ENCODE data around the gene ATP13A3.

The ATP13A3 gene

GRCh38 chr3:194384569-194385001, 102.2 kb downstream of the ATP13A3 start (continued):
- no peak for TF ChIP-seq POU6F1 (CRISPR knock-in tag; IDR thresholded peaks at IDR 0.05; ENCODE audit: borderline replicate concordance, low read depth)
- no peak for TF ChIP-seq ESRRG (CRISPR knock-in tag; IDR thresholded peaks at IDR 0.05)

DNA sequence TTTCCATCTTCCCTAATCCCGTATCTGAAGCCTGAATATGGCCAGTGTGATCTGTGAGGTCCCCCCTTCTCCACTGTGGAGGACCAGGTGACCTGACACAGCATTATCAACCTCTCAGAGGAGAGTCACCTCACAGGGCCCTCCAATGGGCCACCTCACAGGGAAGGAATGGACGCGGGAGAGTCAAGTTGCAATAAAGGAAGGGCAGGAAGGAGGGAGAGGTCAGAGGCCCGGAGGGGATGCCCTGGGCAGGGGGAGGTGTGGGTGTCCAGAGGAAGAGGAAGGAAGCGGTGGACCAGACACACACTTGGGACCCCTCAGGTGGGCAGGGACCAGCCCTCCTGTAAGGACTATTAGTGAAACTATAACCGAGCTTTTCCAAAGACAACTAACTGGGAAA, 102.6 kb downstream of the ATP13A3 start:
- TF ChIP-seq PPARA (CRISPR knock-in tag; IDR thresholded peaks at IDR 0.05; ENCODE audit: borderline replicate concordance) (no peak), ZFP30 (CRISPR knock-in tag; IDR thresholded peaks at IDR 0.05) (no peak)
- no peak for ATAC-seq

DNA sequence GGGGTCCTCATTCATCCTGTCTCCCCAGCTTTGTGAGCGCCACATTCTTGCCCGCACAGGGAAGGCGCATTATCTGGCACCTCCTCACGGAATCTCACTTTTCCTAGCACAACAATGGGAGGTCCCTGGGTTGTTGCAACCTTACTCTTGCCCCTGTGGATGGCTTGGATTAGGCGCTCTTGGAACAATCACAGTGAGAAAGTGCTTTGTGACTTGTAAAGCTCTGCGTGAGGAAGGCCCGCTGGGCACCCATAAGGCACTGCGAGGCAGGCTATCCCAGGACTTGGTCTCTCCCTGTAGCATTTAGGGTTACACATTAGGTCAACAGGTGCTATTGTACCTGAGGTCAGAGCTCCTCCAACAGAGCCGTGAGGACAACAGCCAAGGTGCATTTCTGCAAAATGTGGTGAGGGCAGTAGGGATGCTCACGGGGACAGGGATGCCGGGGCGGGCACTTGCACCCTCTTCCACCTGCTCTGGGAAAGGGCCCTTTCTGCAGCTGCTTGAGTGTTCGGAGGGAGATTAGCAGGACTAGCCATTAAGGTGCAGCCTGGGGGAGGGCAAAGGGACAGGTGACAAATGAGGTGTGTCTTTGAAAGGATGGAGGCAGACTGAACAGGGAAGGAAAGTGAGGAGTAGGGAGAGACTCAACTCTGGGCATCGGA, 103.4 kb downstream of the ATP13A3 start:
- TF ChIP-seq ZC3H10 (CRISPR knock-in tag; IDR thresholded peaks at IDR 0.05) (no peak), ZNF70 (CRISPR knock-in tag; IDR thresholded peaks at IDR 0.05) (no peak), TOX (CRISPR knock-in tag; IDR thresholded peaks at IDR 0.05; ENCODE audit: borderline replicate concordance) (no peak), CSDC2 (CRISPR knock-in tag; IDR thresholded peaks at IDR 0.05) (no peak), ARNTL (CRISPR knock-in tag; IDR thresholded peaks at IDR 0.05; ENCODE audit: borderline replicate concordance, low read depth) (no peak), ZNF565 (CRISPR knock-in tag; conservative IDR thresholded peaks at IDR 0.05; ENCODE audit: low read depth) (no peak), ESRRG (CRISPR knock-in tag; IDR thresholded peaks at IDR 0.05) (no peak), SNAI2 (CRISPR knock-in tag; IDR thresholded peaks at IDR 0.05) (no peak), ZFP30 (CRISPR knock-in tag; IDR thresholded peaks at IDR 0.05) (no peak), POU6F1 (CRISPR knock-in tag; IDR thresholded peaks at IDR 0.05; ENCODE audit: borderline replicate concordance, low read depth) (no peak), BACH2 (CRISPR knock-in tag; IDR thresholded peaks at IDR 0.05; ENCODE audit: borderline replicate concordance) (no peak), ZNF8 (CRISPR knock-in tag; IDR thresholded peaks at IDR 0.05) (no peak), ZFP3 (CRISPR knock-in tag; IDR thresholded peaks at IDR 0.05) (no peak), TCF4 (CRISPR knock-in tag; IDR thresholded peaks at IDR 0.05; ENCODE audit: borderline replicate concordance) (no peak), RARB (CRISPR knock-in tag; IDR thresholded peaks at IDR 0.05) (no peak), PATZ1 (CRISPR knock-in tag; IDR thresholded peaks at IDR 0.05; ENCODE audit: borderline replicate concordance) (no peak)
- TF ChIP-seq, protein P1, sequence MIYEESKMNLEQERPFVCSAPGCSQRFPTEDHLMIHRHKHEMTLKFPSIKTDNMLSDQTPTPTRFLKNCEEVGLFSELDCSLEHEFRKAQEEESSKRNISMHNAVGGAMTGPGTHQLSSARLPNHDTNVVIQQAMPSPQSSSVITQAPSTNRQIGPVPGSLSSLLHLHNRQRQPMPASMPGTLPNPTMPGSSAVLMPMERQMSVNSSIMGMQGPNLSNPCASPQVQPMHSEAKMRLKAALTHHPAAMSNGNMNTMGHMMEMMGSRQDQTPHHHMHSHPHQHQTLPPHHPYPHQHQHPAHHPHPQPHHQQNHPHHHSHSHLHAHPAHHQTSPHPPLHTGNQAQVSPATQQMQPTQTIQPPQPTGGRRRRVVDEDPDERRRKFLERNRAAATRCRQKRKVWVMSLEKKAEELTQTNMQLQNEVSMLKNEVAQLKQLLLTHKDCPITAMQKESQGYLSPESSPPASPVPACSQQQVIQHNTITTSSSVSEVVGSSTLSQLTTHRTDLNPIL (CRISPR knock-in tag; IDR thresholded peaks at IDR 0.05; ENCODE audit: low read depth), result no peak
- TF ChIP-seq, protein P2, sequence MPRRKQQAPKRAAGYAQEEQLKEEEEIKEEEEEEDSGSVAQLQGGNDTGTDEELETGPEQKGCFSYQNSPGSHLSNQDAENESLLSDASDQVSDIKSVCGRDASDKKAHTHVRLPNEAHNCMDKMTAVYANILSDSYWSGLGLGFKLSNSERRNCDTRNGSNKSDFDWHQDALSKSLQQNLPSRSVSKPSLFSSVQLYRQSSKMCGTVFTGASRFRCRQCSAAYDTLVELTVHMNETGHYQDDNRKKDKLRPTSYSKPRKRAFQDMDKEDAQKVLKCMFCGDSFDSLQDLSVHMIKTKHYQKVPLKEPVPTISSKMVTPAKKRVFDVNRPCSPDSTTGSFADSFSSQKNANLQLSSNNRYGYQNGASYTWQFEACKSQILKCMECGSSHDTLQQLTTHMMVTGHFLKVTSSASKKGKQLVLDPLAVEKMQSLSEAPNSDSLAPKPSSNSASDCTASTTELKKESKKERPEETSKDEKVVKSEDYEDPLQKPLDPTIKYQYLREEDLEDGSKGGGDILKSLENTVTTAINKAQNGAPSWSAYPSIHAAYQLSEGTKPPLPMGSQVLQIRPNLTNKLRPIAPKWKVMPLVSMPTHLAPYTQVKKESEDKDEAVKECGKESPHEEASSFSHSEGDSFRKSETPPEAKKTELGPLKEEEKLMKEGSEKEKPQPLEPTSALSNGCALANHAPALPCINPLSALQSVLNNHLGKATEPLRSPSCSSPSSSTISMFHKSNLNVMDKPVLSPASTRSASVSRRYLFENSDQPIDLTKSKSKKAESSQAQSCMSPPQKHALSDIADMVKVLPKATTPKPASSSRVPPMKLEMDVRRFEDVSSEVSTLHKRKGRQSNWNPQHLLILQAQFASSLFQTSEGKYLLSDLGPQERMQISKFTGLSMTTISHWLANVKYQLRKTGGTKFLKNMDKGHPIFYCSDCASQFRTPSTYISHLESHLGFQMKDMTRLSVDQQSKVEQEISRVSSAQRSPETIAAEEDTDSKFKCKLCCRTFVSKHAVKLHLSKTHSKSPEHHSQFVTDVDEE (CRISPR knock-in tag; IDR thresholded peaks at IDR 0.05), result no peak
- ATAC-seq, result no peak

- ATAC-seq, result no peak
- TF ChIP-seq ZFP30 (CRISPR knock-in tag; IDR thresholded peaks at IDR 0.05), result no peak
- no peak for TF ChIP-seq ISL1 (CRISPR knock-in tag; IDR thresholded peaks at IDR 0.05)
- no peak for TF ChIP-seq TOX (CRISPR knock-in tag; IDR thresholded peaks at IDR 0.05; ENCODE audit: borderline replicate concordance)
- no peak for TF ChIP-seq GLIS3 (CRISPR knock-in tag; IDR thresholded peaks at IDR 0.05)
- TF ChIP-seq ARNTL (CRISPR knock-in tag; IDR thresholded peaks at IDR 0.05; ENCODE audit: borderline replicate concordance, low read depth), result no peak
- TF ChIP-seq PPARA (CRISPR knock-in tag; IDR thresholded peaks at IDR 0.05; ENCODE audit: borderline replicate concordance), result no peak
- no peak for TF ChIP-seq PATZ1 (CRISPR knock-in tag; IDR thresholded peaks at IDR 0.05; ENCODE audit: borderline replicate concordance)
- TF ChIP-seq TCF4 (CRISPR knock-in tag; IDR thresholded peaks at IDR 0.05; ENCODE audit: borderline replicate concordance), result no peak
- TF ChIP-seq ZC3H10 (CRISPR knock-in tag; IDR thresholded peaks at IDR 0.05), result no peak
- TF ChIP-seq SNAI2 (CRISPR knock-in tag; IDR thresholded peaks at IDR 0.05), result no peak
- no peak for TF ChIP-seq RARB (CRISPR knock-in tag; IDR thresholded peaks at IDR 0.05)
- no peak for TF ChIP-seq BACH2 (CRISPR knock-in tag; IDR thresholded peaks at IDR 0.05; ENCODE audit: borderline replicate concordance)
- TF ChIP-seq POU6F1 (CRISPR knock-in tag; IDR thresholded peaks at IDR 0.05; ENCODE audit: borderline replicate concordance, low read depth), result no peak
These were observed 103.9 kb downstream of the ATP13A3 start for GRCh38 chr3:194382892-194383223.
